IPS-NIHi7 (cell line): ENCODE data around the gene STX5.
"Not testable (repeated sequence)": the region's sequence is repeated elsewhere in the genome, so short reads cannot be mapped to it uniquely, and the experiment has no call there.

Experiments
- DNase-seq: peaks from one replicate; pipeline ENCODE4 v3.0.0; 2012; ENCODE audit warnings: mixed read lengths; ENCODE audit errors: extremely low spot score

STX5 gene, protein sequence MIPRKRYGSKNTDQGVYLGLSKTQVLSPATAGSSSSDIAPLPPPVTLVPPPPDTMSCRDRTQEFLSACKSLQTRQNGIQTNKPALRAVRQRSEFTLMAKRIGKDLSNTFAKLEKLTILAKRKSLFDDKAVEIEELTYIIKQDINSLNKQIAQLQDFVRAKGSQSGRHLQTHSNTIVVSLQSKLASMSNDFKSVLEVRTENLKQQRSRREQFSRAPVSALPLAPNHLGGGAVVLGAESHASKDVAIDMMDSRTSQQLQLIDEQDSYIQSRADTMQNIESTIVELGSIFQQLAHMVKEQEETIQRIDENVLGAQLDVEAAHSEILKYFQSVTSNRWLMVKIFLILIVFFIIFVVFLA

GRCh38 chr11:62831520-62832335, at the start of gene STX5:
Gene STX5 (minus strand): TSS chr11:62832051. CDS start chr11:62831243, 808 bp downstream.
- peak; percentile 95 for DNase-seq

DNA sequence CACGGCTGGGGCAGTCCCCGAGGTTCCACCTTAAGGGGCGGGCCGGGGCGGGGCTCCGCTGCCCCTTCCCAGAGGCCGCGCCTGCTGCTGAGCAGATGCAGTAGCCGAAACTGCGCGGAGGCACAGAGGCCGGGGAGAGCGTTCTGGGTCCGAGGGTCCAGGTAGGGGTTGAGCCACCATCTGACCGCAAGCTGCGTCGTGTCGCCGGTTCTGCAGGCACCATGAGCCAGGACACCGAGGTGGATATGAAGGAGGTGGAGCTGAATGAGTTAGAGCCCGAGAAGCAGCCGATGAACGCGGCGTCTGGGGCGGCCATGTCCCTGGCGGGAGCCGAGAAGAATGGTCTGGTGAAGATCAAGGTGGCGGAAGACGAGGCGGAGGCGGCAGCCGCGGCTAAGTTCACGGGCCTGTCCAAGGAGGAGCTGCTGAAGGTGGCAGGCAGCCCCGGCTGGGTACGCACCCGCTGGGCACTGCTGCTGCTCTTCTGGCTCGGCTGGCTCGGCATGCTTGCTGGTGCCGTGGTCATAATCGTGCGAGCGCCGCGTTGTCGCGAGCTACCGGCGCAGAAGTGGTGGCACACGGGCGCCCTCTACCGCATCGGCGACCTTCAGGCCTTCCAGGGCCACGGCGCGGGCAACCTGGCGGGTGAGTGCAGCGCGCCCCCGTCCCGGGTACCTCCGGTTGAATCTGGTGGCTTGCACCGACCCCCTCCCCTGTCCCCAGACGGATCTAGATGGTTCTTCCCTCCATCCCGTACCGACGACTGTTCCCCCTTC, 49.1 kb upstream of the STX5 start, which contains the start of gene SLC3A2:
Gene SLC3A2, plus strand, starts transcription at position 94 of the 776 bp plus-strand sequence. Its CDS starts 128 bp downstream, at position 222.
- peak; percentile 91 for DNase-seq

DNA sequence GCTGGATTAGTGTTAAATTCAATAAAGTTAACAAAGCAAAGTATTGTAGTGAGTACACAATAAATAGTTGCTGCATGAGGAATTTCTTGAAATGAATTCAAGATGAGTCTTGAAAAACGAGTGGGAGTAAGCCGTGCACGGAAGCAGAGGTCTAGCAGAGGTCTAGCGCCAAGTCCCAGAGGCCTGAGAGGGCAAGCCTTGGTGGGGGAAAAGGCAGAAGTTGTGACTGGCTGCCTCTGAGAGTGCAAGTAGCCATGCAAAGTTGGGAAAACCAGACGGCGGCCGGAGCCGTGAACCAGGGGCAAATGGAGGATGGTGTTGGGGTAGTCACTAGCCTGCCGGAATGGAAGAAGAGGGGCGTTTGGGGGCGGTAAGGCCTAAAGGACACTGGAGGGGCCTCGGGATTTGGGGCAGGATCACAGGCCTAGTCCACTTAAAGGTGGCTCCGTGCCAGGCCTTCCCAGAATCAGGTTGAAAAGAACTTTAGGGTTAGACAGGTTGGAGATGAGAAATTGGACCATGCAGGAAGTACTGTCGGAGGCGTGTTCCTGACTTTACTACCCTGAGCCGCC, 48.5 kb upstream of the STX5 start:
- DNase-seq: no peak

DNA sequence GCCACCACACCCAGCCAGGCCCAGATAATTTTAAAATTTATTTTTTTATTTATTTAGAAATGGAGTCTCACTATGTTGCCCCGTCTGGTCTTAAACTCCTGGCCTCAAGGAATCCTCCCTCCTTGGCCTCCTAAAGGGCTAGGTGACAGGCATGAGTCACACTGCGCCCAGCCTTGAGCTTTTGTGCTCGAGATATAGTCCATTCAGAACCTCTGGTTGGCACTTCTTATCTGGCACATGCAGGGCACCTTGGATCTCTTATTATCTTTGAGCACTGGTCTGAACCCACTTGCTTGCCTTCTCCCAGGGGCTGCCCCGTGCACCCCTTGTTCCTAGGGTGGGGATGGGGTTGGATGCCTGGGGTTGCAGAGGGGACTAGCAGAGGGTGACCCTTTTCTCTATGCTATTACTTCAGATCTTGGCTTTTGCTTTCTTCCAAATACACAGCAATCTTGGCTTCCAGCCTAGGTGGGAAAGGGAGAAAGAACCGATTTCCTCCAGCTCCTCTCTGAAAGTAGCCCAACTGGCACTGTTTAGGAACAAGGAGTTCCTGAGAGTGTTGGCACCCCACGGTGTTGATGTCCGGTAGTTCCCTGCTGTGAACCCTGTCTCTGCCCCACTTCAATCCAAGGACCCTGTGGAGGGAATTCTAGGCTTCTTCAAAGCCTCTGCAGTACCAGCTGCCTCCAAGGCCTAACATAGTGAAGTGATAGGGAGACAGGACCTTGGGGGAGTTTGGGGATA, 47.6 kb upstream of the STX5 start:
- no peak for DNase-seq

DNA sequence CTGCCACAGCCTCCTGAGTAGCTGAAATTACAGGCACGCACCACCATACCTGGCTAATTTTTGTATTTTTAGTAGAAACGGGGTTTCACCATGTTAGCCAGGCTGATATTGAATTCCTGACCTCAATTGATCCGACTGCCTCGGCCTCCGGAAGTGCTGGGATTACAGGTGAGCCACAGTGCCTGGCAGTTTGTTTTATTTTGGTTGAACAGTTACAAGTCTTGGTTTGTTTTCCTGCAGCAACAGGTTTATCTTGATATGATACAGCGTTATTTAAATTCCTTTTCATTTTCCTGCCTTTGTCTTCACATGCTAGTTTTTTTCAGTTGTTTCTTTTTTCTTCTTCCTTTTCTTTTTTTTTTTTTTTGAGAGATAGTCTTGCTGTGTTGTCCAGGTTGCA, 44.9 kb upstream of the STX5 start:
- DNase-seq: no peak

- no peak for DNase-seq
Measured at GRCh38 chr11:62875698-62876478, 44.0 kb upstream of the STX5 start.

GRCh38 chr11:62874851-62875250, 43.0 kb upstream of the STX5 start:
- DNase-seq: no peak

DNA sequence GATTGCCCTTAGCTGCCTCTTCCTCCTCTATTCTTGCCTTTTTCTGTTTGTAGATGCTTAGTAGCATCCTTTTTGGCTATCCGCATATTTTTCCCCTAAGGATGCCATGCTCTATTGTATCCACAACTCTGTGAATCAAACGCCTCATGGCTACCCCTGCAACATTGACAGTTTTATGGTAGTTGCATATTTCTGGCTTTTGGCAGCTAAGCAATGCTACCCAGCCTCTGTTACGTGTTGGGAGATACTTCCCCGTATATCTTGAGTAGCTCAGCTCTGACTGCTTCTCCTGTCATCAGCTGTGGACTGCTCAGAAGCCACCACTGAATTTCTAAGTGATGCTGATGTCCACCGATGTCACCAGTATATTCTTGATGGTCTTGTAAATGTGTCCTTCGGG, 33.8 kb upstream of the STX5 start:
- DNase-seq: no peak

GRCh38 chr11:62863687-62864335, 32.0 kb upstream of the STX5 start:
- DNase-seq: no peak

DNA sequence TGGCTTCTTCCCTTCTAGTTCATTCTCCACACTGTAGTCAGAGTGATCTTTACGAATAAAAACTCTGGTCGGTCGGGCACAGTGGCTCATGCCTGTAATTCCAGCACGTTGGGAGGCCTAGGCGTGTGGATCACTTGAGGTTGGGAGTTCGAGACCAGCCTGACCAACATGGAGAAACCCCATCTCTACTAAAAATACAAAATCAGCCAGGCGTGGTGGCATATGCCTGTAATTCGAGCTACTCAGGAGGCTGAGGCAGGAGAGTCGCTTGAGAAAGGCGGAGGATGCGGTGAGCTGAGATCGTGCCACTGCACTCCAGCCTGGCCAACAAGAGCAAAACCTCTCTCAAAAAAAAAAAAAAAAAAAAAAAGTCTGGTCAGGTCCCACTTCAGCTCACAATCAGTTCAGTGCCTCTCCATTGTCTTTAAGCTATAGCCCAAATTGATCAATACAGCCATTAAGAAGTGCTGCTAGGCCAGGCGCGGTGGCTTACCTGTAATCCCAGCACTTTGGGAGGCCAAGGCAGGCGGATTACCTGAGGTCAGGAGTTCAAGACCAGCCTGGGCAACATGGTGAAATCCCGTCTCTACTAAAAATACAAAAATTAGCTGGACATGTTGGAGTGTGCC, 29.8 kb upstream of the STX5 start:
- DNase-seq: not testable (repeated sequence)

DNA sequence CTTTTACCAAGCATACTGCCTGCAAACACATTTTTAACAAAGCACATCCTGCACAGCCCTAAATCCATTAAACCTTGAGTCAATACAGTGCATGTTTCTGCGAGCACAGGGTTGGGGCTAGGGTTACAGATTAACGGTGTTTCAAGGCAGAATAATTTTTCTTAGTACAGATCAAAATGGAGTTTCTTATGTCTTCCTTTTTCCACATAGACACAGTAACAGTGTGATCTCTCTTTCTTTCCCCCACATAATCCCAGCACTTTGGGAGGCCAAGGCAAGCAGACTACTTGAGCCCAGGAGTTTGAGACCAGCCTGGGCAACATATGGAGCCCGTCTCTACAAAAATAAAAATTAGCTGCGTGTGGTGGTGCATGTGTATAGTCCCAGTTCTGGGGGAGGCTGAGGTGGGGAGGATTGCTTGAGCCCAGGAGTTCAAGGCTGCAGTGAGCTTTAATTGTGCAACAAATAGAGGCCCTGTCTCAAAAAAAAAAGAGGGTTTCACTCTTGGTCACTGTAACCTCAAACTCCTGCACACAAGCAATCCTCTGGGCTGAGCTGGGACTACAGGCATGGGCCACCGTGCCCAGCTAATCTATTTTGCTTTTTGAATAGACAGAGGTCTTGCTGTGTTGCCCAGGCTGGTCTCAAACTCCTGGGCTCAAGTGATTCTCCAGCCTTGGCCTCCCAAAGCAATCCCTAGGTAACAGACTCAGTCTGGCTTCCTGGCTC, 29.1 kb upstream of the STX5 start:
- DNase-seq: no peak

DNA sequence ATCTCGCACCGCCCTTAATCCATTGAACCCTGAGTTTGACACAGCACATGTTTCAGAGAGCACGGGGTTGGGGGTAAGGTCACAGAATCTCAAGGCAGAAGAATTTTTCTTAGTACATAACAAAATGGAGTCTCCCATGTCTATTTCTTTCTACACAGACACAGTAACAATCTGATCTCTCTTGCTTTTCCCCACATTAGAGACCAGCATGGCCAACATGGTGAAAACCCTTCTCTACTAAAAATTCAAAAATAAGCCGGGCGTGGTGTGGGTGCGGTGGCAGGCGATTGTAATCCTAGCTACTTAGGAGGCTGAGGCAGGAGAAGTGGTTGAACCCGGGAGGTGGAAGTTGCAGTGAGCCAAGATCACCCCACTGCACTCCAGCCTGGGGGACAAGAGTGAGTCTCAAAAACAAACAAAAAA, 27.4 kb upstream of the STX5 start:
- not testable (repeated sequence) for DNase-seq

DNA sequence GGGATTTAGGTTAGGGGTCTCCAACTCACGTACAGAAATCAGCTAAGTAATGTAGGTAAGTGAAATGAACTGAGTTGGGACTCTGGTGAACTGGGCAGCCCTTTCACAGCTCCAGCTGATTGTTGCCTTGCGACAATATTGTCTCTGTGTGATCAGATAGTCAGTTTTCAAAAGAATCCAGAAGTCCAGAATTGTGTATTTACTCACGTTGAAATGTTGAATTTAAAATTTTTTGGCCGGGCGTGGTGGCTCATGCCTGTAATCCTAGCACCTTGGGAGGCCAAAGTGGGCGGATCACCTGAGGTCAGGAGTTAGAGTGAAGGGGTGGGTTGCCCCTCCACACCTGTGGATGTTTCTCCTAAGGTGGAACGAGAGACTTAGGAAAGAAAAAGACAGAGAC, 26.4 kb upstream of the STX5 start:
- DNase-seq: no peak

DNA sequence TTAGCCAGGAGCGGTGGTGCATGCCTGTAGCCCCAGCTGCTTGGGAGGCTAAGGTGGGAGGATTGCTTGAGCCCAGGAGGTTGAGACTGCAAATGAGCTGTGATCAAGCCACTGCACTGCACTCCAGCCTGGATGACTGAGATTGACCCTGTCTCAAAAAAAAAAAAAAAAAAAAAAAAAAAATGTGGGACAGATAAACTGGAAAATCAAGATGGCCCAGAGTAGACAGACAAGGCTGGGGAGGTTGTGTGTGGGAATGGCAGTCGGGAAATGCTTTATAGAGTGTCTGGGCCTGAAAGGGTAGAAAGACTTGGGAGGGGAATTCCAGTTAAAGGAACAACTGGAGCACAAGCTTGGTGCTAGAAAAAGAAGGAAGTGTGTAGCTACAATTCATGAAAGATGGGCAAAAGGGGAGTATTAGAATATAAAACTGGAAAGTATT, 25.7 kb upstream of the STX5 start:
- DNase-seq: no peak

DNA sequence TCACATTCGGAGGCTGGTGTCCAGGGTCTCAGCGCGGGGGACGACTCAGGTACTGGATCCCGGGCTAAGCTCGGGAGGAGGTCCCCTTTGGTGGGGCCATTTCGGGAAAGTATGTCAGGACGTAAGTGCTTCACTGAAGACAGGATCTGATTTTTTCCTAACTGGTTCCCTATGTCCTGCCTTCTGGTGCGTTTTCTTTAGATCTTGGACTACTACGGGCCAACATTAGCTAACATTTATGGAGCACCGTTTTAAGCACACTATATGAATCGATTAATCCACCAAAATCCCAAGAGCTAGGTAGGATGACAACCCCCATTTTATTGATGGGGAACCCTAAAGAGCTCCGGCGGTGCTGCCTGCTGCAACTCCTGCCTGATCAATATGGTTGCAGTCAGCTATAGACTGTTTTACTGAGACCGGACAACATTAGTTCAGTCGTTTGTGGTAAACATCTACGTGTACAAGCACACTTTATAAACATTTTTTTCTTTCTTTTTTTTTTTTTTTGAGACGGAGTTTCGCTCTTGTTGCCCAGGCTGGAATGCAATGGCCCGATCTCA, 24.6 kb upstream of the STX5 start:
- no peak for DNase-seq

DNA sequence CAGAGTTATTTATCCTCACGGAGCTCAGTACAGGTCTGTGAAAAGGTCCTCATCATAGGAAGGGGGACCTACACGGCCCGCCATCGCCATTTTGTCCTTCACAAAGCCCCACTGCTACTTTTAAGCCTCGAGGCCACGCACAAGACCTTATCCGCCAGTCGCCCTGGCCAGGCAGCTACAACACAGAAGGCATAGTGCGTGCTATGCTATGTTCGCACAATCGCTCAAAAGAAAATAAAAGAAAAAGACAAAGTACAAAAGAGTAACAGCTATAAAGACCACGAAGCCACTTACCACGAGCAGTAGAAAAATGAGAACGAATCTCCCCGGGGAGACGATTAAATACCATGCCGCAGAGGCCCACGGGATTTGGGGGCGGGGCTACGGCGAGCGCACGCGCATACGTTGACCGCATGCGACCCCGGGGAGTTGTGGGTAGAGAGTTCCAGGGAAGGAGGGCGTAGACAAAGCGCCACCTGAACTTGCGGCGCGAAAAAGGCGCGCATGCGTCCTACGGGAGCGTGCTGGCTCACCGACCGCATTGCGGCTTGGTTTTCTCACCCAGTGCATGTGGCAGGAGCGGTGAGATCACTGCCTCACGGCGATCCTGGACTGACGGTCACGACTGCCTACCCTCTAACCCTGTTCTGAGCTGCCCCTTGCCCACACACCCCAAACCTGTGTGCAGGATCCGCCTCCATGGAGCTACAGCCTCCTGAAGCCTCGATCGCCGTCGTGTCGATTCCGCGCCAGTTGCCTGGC, 23.9 kb upstream of the STX5 start:
- peak; percentile 91 for DNase-seq

DNA sequence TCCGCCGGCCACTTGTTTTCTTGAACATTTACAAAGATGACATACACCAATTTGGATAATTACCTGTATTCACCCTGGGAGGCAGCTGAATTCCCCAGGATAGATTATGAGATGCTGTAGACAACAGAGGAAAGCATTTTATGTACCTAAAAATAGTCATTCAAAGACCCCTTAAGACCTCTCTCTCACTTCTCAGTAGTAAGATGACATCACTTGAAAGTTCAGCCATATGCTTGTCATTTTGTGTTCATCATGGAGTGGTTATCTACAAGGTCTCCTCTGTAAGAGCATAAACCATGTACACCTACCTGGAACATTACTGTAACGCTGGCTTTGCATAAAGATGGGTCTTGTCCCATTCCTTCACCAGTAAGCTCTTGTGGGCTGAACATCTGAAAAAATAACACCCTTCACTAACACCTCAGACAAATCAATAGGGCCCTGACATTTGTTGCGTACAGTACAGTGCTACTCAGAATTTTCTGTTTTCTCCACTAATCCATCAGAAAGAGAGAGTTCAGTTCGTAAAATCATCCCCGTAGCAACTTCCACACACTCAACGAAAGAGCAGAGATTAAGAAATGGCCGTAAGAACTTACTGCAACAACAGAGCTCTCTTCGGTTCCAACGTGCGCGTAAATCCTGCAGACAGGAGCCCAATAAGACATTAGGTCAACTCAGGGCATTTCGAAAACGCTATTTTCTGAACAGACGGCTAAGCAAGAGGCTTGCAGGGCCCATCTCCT, 23.1 kb upstream of the STX5 start:
- DNase-seq: no peak
